PC-3 (cell line): ENCODE measurements around the gene HNRNPDL. TPM values are rescaled to one million over a fixed set of nuclear protein-coding genes. Genes with fewer than 3 reads are reported as not detected.

ENCODE experiments used
- ATAC-seq: fragments of 200-7000 bp; cut with Tn5 transposase; 2 replicates; pipeline ENCODE4 v1.9.1; 2020; ENCODE audit warnings: mild to moderate bottlenecking, moderate library complexity
- BruUV-seq: library from RNA; stranded (reverse); fragments of 400-500 nt; replicated peaks from 2 replicates; lab custom pipeline; 2021; lab: Mats Ljungman, UMichigan
- CTCF ChIA-PET: fragments of 300-600 bp; sonication (Branson Sonifier 250); formaldehyde crosslinking; loops from one replicate; lab custom pipeline; 2022; ENCODE audit warnings: antibody characterized with exemption; lab: Charles Lee
- POLR2A ChIA-PET: fragments of 300-600 bp; sonication (Branson Sonifier 250); formaldehyde crosslinking; loops from one replicate; lab custom pipeline; 2022; ENCODE audit warnings: antibody characterized with exemption; ENCODE audit not compliant: unreplicated experiment; lab: Charles Lee
- DNase-seq: peaks from one replicate; pipeline ENCODE4 v3.0.0-alpha.2; 2015
- H2AFZ ChIP-seq: fragments of 300-600 bp; sonication (generic); 2 replicates; pipeline ENCODE4 v1.6.0; 2016; ENCODE audit warnings: antibody characterized with exemption, low read length
- H3F3A ChIP-seq: fragments of 300-600 bp; sonication (generic); one replicate; pipeline ENCODE4 v1.6.0; 2017; ENCODE audit warnings: antibody characterized with exemption, low read length, control low read depth, mild to moderate bottlenecking; ENCODE audit not compliant: unreplicated experiment
- H3K27ac ChIP-seq: fragments of 300-600 bp; sonication (generic); 2 replicates; pipeline ENCODE4 v1.5.1; 2016; ENCODE audit warnings: mild to moderate bottlenecking, low read length
- H3K27me3 ChIP-seq: fragments of 300-600 bp; sonication (generic); 2 replicates; pipeline ENCODE4 v1.6.1; 2016; ENCODE audit warnings: low read length, mixed read lengths
- H3K36me3 ChIP-seq: fragments of 300-600 bp; sonication (generic); 2 replicates; pipeline ENCODE4 v1.6.1; 2016; ENCODE audit warnings: low read depth, mixed run types, low read length, mixed read lengths
- H3K4me1 ChIP-seq: fragments of 300-600 bp; sonication (generic); 2 replicates; pipeline ENCODE4 v1.5.1; 2016; ENCODE audit warnings: low read length; ENCODE audit not compliant: insufficient read depth
- H3K4me2 ChIP-seq: fragments of 300-600 bp; sonication (generic); 2 replicates; pipeline ENCODE4 v1.6.0; 2016; ENCODE audit warnings: low read length
- H3K4me3 ChIP-seq: fragments of 300-600 bp; sonication (generic); 2 replicates; pipeline ENCODE4 v1.5.1; 2016; ENCODE audit warnings: mild to moderate bottlenecking, low read length, mixed read lengths
- H3K79me2 ChIP-seq: fragments of 300-600 bp; sonication (generic); 2 replicates; pipeline ENCODE4 v1.6.1; 2017; ENCODE audit warnings: low read length, mixed read lengths
- H3K9ac ChIP-seq: fragments of 300-600 bp; sonication (generic); 2 replicates; pipeline ENCODE4 v1.6.0; 2016; ENCODE audit warnings: mild to moderate bottlenecking, low read length
- H3K9me2 ChIP-seq: fragments of 300-600 bp; sonication (generic); replicated peaks from 2 replicates; pipeline ENCODE4 v1.6.1; 2016; ENCODE audit warnings: mixed run types, low read length, mixed read lengths
- H3K9me3 ChIP-seq: fragments of 300-600 bp; sonication (generic); 2 replicates; pipeline ENCODE4 v1.6.1; 2016; ENCODE audit warnings: low read length, mixed read lengths
- H4K20me1 ChIP-seq: fragments of 300-600 bp; sonication (generic); 2 replicates; pipeline ENCODE4 v1.6.1; 2016; ENCODE audit warnings: low read length, mixed read lengths
- EZH2 ChIP-seq: fragments of 300-600 bp; sonication (generic); IDR thresholded peaks from one replicate; pipeline ENCODE4 v1.6.1; 2017; ENCODE audit warnings: antibody characterized with exemption, mild to moderate bottlenecking, low read length; ENCODE audit not compliant: unreplicated experiment
- EZH2phosphoT487 ChIP-seq: fragments of 300-600 bp; sonication (generic); IDR thresholded peaks from 2 replicates; pipeline ENCODE4 v1.6.1; 2018; ENCODE audit warnings: mild to moderate bottlenecking, antibody characterized with exemption, low read length, borderline replicate concordance
- intact Hi-C: fragments of 100-400 bp; cut with micrococcal nuclease; formaldehyde crosslinking; loops from 2 replicates; pipeline ENCODE4 v1.9.0; 2023
- total RNA-seq: library from RNA; depleted of rRNA; stranded (reverse); fragments of >200 nt; gene quantifications from 2 replicates; pipeline ENCODE4 v1.2.3, GENCODE V29; 2014
- TF ChIP-seq, protein P1 (sequence below): fragments of 300-600 bp; sonication (generic); conservative IDR thresholded peaks from 2 replicates; pipeline ENCODE4 v1.5.1; 2017; ENCODE audit warnings: antibody characterized with exemption, low read depth, mild to moderate bottlenecking, low read length

Gene HNRNPDL
- total RNA-seq, 1 experiment from 2014 or later: 207 TPM

DNA sequence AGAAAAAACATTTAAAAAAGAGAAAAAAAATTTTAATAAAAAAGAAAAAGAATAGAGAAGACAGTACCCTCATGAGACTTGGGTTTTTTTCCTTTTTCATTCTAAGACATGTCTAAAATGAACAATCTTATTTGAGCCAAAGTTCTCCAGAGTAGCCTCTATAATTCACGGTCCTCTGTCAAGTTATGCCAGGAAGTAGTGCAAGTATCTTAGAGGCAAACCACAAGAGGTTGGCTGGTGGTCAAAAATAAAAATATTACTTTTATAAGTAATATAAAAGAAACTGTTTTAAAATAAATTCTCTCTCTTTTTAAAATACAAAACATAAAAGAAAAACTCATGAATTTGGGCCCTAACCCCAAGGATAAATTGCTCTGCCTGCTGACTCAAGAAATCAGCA lies 26.5 kb downstream of the HNRNPDL start:
- H4K20me1 ChIP-seq: no peaks in the 10 kb centered on the region
- H3K4me3 ChIP-seq: no peak overlapping the region
- no peak overlapping the region for H2AFZ ChIP-seq
- no peaks in the 10 kb centered on the region for H3F3A ChIP-seq
- no peak overlapping the region for H3K4me2 ChIP-seq
- no peaks in the 10 kb centered on the region for H3K36me3 ChIP-seq
- DNase-seq: no peak
- no peak for ATAC-seq
- BruUV-seq: no TSS peak
- intact Hi-C loops: no loop called here
- no peaks in the 10 kb centered on the region for H3K79me2 ChIP-seq
- H3K9me2 ChIP-seq: no peaks in the 10 kb centered on the region
- no peak overlapping the region for H3K27ac ChIP-seq
- POLR2A ChIA-PET: no interaction called here
- no peaks in the 10 kb centered on the region for H3K27me3 ChIP-seq
- no peaks in the 10 kb centered on the region for H3K9me3 ChIP-seq
- H3K9ac ChIP-seq: no peak overlapping the region
- TF ChIP-seq, protein P1, sequence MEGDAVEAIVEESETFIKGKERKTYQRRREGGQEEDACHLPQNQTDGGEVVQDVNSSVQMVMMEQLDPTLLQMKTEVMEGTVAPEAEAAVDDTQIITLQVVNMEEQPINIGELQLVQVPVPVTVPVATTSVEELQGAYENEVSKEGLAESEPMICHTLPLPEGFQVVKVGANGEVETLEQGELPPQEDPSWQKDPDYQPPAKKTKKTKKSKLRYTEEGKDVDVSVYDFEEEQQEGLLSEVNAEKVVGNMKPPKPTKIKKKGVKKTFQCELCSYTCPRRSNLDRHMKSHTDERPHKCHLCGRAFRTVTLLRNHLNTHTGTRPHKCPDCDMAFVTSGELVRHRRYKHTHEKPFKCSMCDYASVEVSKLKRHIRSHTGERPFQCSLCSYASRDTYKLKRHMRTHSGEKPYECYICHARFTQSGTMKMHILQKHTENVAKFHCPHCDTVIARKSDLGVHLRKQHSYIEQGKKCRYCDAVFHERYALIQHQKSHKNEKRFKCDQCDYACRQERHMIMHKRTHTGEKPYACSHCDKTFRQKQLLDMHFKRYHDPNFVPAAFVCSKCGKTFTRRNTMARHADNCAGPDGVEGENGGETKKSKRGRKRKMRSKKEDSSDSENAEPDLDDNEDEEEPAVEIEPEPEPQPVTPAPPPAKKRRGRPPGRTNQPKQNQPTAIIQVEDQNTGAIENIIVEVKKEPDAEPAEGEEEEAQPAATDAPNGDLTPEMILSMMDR: no peak
- no peak for TF ChIP-seq EZH2
- no peak for TF ChIP-seq EZH2phosphoT487
- CTCF ChIA-PET: no interaction called here
- no peaks in the 10 kb centered on the region for H3K4me1 ChIP-seq

DNA sequence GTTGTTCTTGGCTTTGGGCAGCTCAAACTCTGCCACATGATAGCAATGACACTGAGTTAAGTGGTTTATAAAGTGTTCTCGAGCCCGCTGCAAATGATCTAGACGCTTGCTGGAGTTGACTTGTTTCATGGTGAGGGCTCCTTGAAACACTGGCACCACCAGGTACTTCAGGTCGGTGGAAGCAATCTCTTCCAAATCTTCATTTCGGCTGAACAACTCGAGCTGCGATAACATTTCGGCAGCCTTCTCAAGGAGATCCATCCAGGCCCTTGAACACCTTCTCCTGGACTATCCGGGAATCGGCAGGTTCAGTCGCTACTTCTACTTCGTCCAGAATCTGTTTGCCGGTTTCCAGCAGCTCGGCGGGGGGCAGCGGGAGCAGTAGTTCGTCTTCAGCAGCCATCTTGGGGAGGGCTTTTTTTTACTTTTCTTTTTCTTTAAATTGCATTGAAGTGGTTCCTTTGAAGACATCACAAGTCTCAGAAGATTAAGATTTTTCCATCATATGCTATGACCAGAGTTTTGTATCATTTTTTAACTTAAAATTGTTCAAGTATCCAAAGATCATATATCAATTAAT lies 28.0 kb downstream of the HNRNPDL start:
- H3K79me2 ChIP-seq: no peaks in the 10 kb centered on the region
- H3K27ac ChIP-seq: no peak overlapping the region
- no peaks in the 10 kb centered on the region for H3F3A ChIP-seq
- no peak for ATAC-seq
- no peak overlapping the region for H3K9ac ChIP-seq
- no peaks in the 10 kb centered on the region for H3K36me3 ChIP-seq
- H4K20me1 ChIP-seq: no peaks in the 10 kb centered on the region
- intact Hi-C loops: no loop called here
- TF ChIP-seq, protein P1: no peak
- TF ChIP-seq EZH2phosphoT487 (no peak), EZH2 (no peak)
- H3K4me3 ChIP-seq: no peak overlapping the region
- no peak for DNase-seq
- ChIA-PET CTCF (no interaction called here), POLR2A (no interaction called here)
- no peak overlapping the region for H3K4me2 ChIP-seq
- H2AFZ ChIP-seq: no peak overlapping the region
- no peaks in the 10 kb centered on the region for H3K9me3 ChIP-seq
- H3K9me2 ChIP-seq: no peaks in the 10 kb centered on the region
- no peaks in the 10 kb centered on the region for H3K4me1 ChIP-seq
- no peaks in the 10 kb centered on the region for H3K27me3 ChIP-seq
- no TSS peak for BruUV-seq

- ChIA-PET POLR2A (no interaction called here), CTCF (no interaction called here)
- no peaks in the 10 kb centered on the region for H3K4me1 ChIP-seq
- intact Hi-C loops: no loop called here
- H3K4me2 ChIP-seq: no peak overlapping the region
- H3K9me2 ChIP-seq: no peaks in the 10 kb centered on the region
- H3K27ac ChIP-seq: no peak overlapping the region
- no peaks in the 10 kb centered on the region for H3F3A ChIP-seq
- peak; percentile 49 for DNase-seq
- TF ChIP-seq EZH2 (no peak), EZH2phosphoT487 (no peak)
- TF ChIP-seq, protein P1: no peak
- no TSS peak for BruUV-seq
- no peak overlapping the region for H3K9ac ChIP-seq
- no peaks in the 10 kb centered on the region for H3K27me3 ChIP-seq
- no peaks in the 10 kb centered on the region for H4K20me1 ChIP-seq
- ATAC-seq: no peak
- H2AFZ ChIP-seq: no peak overlapping the region
- no peaks in the 10 kb centered on the region for H3K9me3 ChIP-seq
- H3K36me3 ChIP-seq: no peaks in the 10 kb centered on the region
- no peaks in the 10 kb centered on the region for H3K79me2 ChIP-seq
- no peak overlapping the region for H3K4me3 ChIP-seq
These were observed 28.7 kb downstream of the HNRNPDL start for GRCh38 chr4:82401600-82401999.
